Adipocyte (in vitro differentiated cells): ENCODE data around the gene CPNE4.
"Not testable (repeated sequence)": the region's sequence is repeated elsewhere in the genome, so short reads cannot be mapped to it uniquely, and the experiment has no call there.

Source experiments
- DNase-seq: peaks from one replicate; pipeline ENCODE4 v3.0.0-alpha.2; 2015; ENCODE audit warnings: low read depth
- H3K27me3 ChIP-seq: replicated peaks from 2 replicates; pipeline ENCODE4 v1.7.0; 2013; ENCODE audit warnings: mild to moderate bottlenecking, low read length, moderate library complexity; ENCODE audit not compliant: control insufficient read depth, insufficient read depth
- H3K36me3 ChIP-seq: 2 replicates; pipeline ENCODE4 v1.7.0; 2013; ENCODE audit warnings: low read length, mild to moderate bottlenecking, moderate library complexity; ENCODE audit not compliant: control insufficient read depth, insufficient read depth, severe bottlenecking
- H3K4me1 ChIP-seq: 2 replicates; pipeline ENCODE4 v1.7.0; 2013; ENCODE audit warnings: mild to moderate bottlenecking, low read length, moderate library complexity; ENCODE audit not compliant: control insufficient read depth, insufficient read depth
- H3K4me3 ChIP-seq: 2 replicates; pipeline ENCODE4 v1.7.0; 2013; ENCODE audit warnings: mild to moderate bottlenecking, low read length, moderate library complexity
- H3K9ac ChIP-seq: 2 replicates; pipeline ENCODE4 v1.7.0; 2013; ENCODE audit warnings: mild to moderate bottlenecking, low read length, moderate library complexity
- H3K9me3 ChIP-seq: 2 replicates; pipeline ENCODE4 v1.7.0; 2013; ENCODE audit warnings: mild to moderate bottlenecking, low read length, moderate library complexity; ENCODE audit not compliant: control insufficient read depth

Gene CPNE4

GRCh38 chr3:132034486-132035464, at the start of gene CPNE4:
TSS of gene CPNE4 (minus strand) at chr3:132035014.
- Histone ChIP-seq H3K36me3 (no peaks in the 10 kb centered on the region), H3K27me3 (peaks cover 30% of the 10 kb centered on the region), H3K9ac (no peak within 1 kb of the TSS), H3K4me1 (peaks cover 8% of the 10 kb centered on the region), H3K9me3 (no peaks in the 10 kb centered on the region), H3K4me3 (peak within 1 kb of the TSS; percentile 76)
- peak; percentile 84 for DNase-seq

GRCh38 chr3:132083583-132084279, 48.9 kb upstream of the CPNE4 start:
- H3K27me3 ChIP-seq, result no peaks in the 10 kb centered on the region
- no peak overlapping the region for H3K9ac ChIP-seq
- H3K36me3 ChIP-seq, result no peaks in the 10 kb centered on the region
- peak; percentile 8 for DNase-seq
- no peaks in the 10 kb centered on the region for H3K9me3 ChIP-seq
- H3K4me3 ChIP-seq, result no peak overlapping the region
- H3K4me1 ChIP-seq, result no peaks in the 10 kb centered on the region

GRCh38 chr3:132083159-132083558, 48.3 kb upstream of the CPNE4 start:
- H3K4me3 ChIP-seq, result no peak overlapping the region
- no peak overlapping the region for H3K9ac ChIP-seq
- H3K27me3 ChIP-seq, result no peaks in the 10 kb centered on the region
- no peaks in the 10 kb centered on the region for H3K9me3 ChIP-seq
- DNase-seq, result no peak
- no peaks in the 10 kb centered on the region for H3K36me3 ChIP-seq
- H3K4me1 ChIP-seq, result no peaks in the 10 kb centered on the region

- DNase-seq, result peak; percentile 12
- H3K4me1 ChIP-seq, result no peaks in the 10 kb centered on the region
- no peaks in the 10 kb centered on the region for H3K9me3 ChIP-seq
- H3K36me3 ChIP-seq, result no peaks in the 10 kb centered on the region
- no peak overlapping the region for H3K4me3 ChIP-seq
- H3K9ac ChIP-seq, result no peak overlapping the region
- no peaks in the 10 kb centered on the region for H3K27me3 ChIP-seq
Measured at GRCh38 chr3:132079147-132079546, 44.3 kb upstream of the CPNE4 start.

GRCh38 chr3:132073771-132074170, 39.0 kb upstream of the CPNE4 start:
- no peak overlapping the region for H3K9ac ChIP-seq
- H3K27me3 ChIP-seq, result peaks cover 27% of the 10 kb centered on the region
- no peaks in the 10 kb centered on the region for H3K4me1 ChIP-seq
- H3K9me3 ChIP-seq, result no peaks in the 10 kb centered on the region
- H3K4me3 ChIP-seq, result no peak overlapping the region
- DNase-seq, result no peak
- no peaks in the 10 kb centered on the region for H3K36me3 ChIP-seq

GRCh38 chr3:132071043-132071442, 36.2 kb upstream of the CPNE4 start:
- Histone ChIP-seq H3K4me3 (no peak overlapping the region), H3K4me1 (no peaks in the 10 kb centered on the region), H3K9me3 (no peaks in the 10 kb centered on the region), H3K27me3 (peaks cover 29% of the 10 kb centered on the region), H3K9ac (no peak overlapping the region), H3K36me3 (no peaks in the 10 kb centered on the region)
- no peak for DNase-seq

- no peak for DNase-seq
- Histone ChIP-seq H3K9me3 (peaks cover 4% of the 10 kb centered on the region), H3K36me3 (no peaks in the 10 kb centered on the region), H3K9ac (no peak overlapping the region), H3K4me3 (no peak overlapping the region), H3K27me3 (peaks cover 9% of the 10 kb centered on the region), H3K4me1 (no peaks in the 10 kb centered on the region)
Measured at GRCh38 chr3:132064114-132064513, 29.3 kb upstream of the CPNE4 start.

GRCh38 chr3:132062535-132062934, 27.7 kb upstream of the CPNE4 start:
- Histone ChIP-seq H3K27me3 (peaks cover 6% of the 10 kb centered on the region), H3K9me3 (peaks cover 4% of the 10 kb centered on the region), H3K4me1 (no peaks in the 10 kb centered on the region), H3K36me3 (no peaks in the 10 kb centered on the region), H3K9ac (no peak overlapping the region), H3K4me3 (no peak overlapping the region)
- no peak for DNase-seq

GRCh38 chr3:132055872-132056271, 21.1 kb upstream of the CPNE4 start:
- Histone ChIP-seq H3K27me3 (peaks cover 4% of the 10 kb centered on the region), H3K9me3 (no peaks in the 10 kb centered on the region), H3K9ac (no peak overlapping the region), H3K4me3 (no peak overlapping the region), H3K36me3 (no peaks in the 10 kb centered on the region), H3K4me1 (no peaks in the 10 kb centered on the region)
- no peak for DNase-seq

GRCh38 chr3:132047209-132047608, 12.4 kb upstream of the CPNE4 start:
- DNase-seq, result no peak
- Histone ChIP-seq H3K27me3 (no peaks in the 10 kb centered on the region), H3K4me3 (no peak overlapping the region)

GRCh38 chr3:132044874-132045273, 10.1 kb upstream of the CPNE4 start:
- H3K27me3 ChIP-seq, result not testable (repeated sequence)

More at GRCh38 chr3:132047209-132047608, 12.4 kb upstream of the CPNE4 start:
- H3K36me3 ChIP-seq, result no peaks in the 10 kb centered on the region
- no peaks in the 10 kb centered on the region for H3K4me1 ChIP-seq
- no peak overlapping the region for H3K9ac ChIP-seq
- H3K9me3 ChIP-seq, result no peaks in the 10 kb centered on the region

More at GRCh38 chr3:132044874-132045273, 10.1 kb upstream of the CPNE4 start:
- H3K9ac ChIP-seq, H3K9me3 ChIP-seq, H3K36me3 ChIP-seq, DNase-seq, H3K4me3 ChIP-seq, H3K4me1 ChIP-seq: not testable (repeated sequence)
